Calu3 (cell line): ENCODE measurements around the gene PLD3. TPM values are rescaled to one million over a fixed set of nuclear protein-coding genes. Genes with fewer than 3 reads are reported as not detected.
A peak's percentile ranks its signal among the peaks of the same experiment; 100 is the strongest.

ENCODE experiments used
- Bru-seq: library from RNA; stranded (reverse); fragments of 400-500 nt; gene quantifications from one replicate; lab custom pipeline; 2021; lab: Mats Ljungman, UMichigan
- BruChase-seq, 2 experiments: library from RNA; stranded (reverse); fragments of 400-500 nt; gene quantifications; one replicate each; lab custom pipeline; 2021; lab: Mats Ljungman, UMichigan
- BruUV-seq: library from RNA; stranded (reverse); fragments of 400-500 nt; replicated peaks from 2 replicates; lab custom pipeline; 2021; lab: Mats Ljungman, UMichigan
- CTCF ChIA-PET: fragments of 300-600 bp; sonication (Branson Sonifier 250); formaldehyde crosslinking; loops from one replicate; lab custom pipeline; 2022; ENCODE audit warnings: antibody characterized with exemption; lab: Charles Lee
- DNase-seq: peaks from one replicate; pipeline ENCODE4 v3.0.0; 2022
- H3K27ac Mint-ChIP-seq: one replicate; pipeline ENCODE4 v1.8.0; 2022; ENCODE audit warnings: mixed read lengths; ENCODE audit not compliant: unreplicated experiment
- H3K27me3 Mint-ChIP-seq: one replicate; pipeline ENCODE4 v1.8.0; 2022; ENCODE audit warnings: mixed read lengths; ENCODE audit not compliant: unreplicated experiment
- H3K36me3 Mint-ChIP-seq: one replicate; pipeline ENCODE4 v1.8.0; 2022; ENCODE audit warnings: mild to moderate bottlenecking, moderate library complexity, mixed read lengths; ENCODE audit not compliant: insufficient read depth, unreplicated experiment
- H3K4me1 Mint-ChIP-seq: one replicate; pipeline ENCODE4 v1.8.0; 2022; ENCODE audit warnings: mild to moderate bottlenecking, low read depth, mixed read lengths; ENCODE audit not compliant: unreplicated experiment
- H3K4me3 Mint-ChIP-seq: one replicate; pipeline ENCODE4 v1.8.0; 2022; ENCODE audit warnings: mild to moderate bottlenecking, low read depth, moderate library complexity, mixed read lengths; ENCODE audit not compliant: unreplicated experiment
- H3K9me3 Mint-ChIP-seq: one replicate; pipeline ENCODE4 v1.8.0; 2022; ENCODE audit warnings: low read depth, mixed read lengths; ENCODE audit not compliant: unreplicated experiment
- intact Hi-C: fragments of 100-400 bp; cut with micrococcal nuclease; formaldehyde crosslinking; loops from one replicate; pipeline ENCODE4 v1.10.0; 2022; ENCODE audit not compliant: unreplicated experiment
- long read RNA-seq: library from polyadenylated mRNA; stranded (forward); transcript quantifications from one replicate; pipeline ENCODE4 v2.0.0, GENCODE V29; 2022
- total RNA-seq: library from RNA; stranded (reverse); gene quantifications from 2 replicates; pipeline ENCODE4 v1.2.3, GENCODE V29; 2022
- TF ChIP-seq, protein P1 (sequence below): fragments of 200-600 bp; IDR thresholded peaks from one replicate; pipeline ENCODE4 v1.8.0; 2022; ENCODE audit warnings: antibody characterized with exemption; ENCODE audit not compliant: unreplicated experiment

PLD3 gene, protein sequence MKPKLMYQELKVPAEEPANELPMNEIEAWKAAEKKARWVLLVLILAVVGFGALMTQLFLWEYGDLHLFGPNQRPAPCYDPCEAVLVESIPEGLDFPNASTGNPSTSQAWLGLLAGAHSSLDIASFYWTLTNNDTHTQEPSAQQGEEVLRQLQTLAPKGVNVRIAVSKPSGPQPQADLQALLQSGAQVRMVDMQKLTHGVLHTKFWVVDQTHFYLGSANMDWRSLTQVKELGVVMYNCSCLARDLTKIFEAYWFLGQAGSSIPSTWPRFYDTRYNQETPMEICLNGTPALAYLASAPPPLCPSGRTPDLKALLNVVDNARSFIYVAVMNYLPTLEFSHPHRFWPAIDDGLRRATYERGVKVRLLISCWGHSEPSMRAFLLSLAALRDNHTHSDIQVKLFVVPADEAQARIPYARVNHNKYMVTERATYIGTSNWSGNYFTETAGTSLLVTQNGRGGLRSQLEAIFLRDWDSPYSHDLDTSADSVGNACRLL
- total RNA-seq (184 and 192 TPM in 2 replicates), Bru-seq, nascent RNA (percentile 63 among the genes with signal in this experiment), BruChase-seq, experiment 1, labeled RNA remaining after a 6-hour chase (percentile 85 among the genes with signal in this experiment), BruChase-seq, experiment 2, labeled RNA remaining after a 2-hour chase (percentile 88 among the genes with signal in this experiment)
- long read RNA-seq, transcript PLD3-201 (13 exons, 1,906 nt), result minor isoform, 5 of 299 reads
- long read RNA-seq, transcript PLD3-207 (13 exons, 2,140 nt), result major isoform, 32 of 299 reads
- long read RNA-seq, transcript PLD3-213 (3 exons, 750 nt), result minor isoform, 9 of 299 reads
- long read RNA-seq, partial matches to known transcripts, result 77 of 299 reads
- long read RNA-seq, other reads (novel, unspliced or antisense), result 173 of 299 reads

DNA sequence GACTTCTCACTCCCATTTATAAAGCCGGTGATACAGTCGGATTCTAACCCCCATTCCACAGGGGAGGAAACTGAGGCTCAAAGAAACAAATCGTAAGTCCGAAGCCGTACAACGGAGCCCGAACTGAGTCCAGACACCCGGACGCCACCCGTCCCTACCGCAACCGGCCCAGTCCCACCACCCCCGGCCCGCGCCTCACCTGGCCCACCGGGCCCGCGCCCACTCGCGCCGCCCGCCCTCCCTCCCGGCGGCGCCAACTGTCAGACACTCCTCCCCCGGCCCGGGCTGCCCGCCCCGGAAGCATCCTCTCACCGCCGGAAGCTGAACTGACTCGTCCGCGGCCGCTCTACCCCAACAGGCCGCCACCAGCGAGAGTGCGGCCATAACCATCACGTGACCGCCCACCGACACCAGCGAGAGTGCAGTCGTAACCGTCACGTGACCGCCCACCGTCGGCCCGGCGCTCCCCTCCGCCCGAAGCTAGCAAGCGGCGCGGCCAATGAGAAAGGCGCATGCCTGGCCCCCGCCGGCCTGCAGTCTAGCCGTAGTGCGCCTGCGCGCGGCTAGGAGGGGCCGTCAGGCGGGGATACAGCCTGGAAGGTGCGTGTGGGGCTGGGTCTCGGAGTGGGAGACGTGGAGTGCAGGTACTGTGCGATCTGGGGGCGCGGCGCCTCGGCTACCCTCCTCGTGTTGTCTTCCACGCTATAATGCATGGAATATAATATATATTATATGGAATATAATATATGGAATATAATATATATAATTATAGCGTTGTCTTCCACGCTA, at the start of gene PLD3, which contains the start of gene C19orf47:
Gene PLD3, plus strand, starts transcription at position 571 of the 789 bp plus-strand sequence. CDS start 17,789 bp downstream, outside the sequence.
Gene C19orf47, minus strand, starts transcription at position 273 of the 789 bp plus-strand sequence. CDS start 6,540 bp downstream, outside the sequence.
- Mint-ChIP-seq H3K4me3 (peak within 1 kb of the TSS; percentile 89), H3K27ac (peak within 1 kb of the TSS; percentile 85), H3K9me3 (no peaks in the 10 kb centered on the region), H3K4me1 (no peaks in the 10 kb centered on the region), H3K27me3 (no peaks in the 10 kb centered on the region), H3K36me3 (peaks cover 30% of the 10 kb centered on the region)
- intact Hi-C loops, result no loop called here
- CTCF ChIA-PET, result interaction anchor here (0.6 to 1.0 kb wide), 6 partner anchors 23 to 1687 kb away, joined by 3 to 6 read pairs (median 4); partner anchors contain the start of gene ACTMAP
- TF ChIP-seq, protein P1, sequence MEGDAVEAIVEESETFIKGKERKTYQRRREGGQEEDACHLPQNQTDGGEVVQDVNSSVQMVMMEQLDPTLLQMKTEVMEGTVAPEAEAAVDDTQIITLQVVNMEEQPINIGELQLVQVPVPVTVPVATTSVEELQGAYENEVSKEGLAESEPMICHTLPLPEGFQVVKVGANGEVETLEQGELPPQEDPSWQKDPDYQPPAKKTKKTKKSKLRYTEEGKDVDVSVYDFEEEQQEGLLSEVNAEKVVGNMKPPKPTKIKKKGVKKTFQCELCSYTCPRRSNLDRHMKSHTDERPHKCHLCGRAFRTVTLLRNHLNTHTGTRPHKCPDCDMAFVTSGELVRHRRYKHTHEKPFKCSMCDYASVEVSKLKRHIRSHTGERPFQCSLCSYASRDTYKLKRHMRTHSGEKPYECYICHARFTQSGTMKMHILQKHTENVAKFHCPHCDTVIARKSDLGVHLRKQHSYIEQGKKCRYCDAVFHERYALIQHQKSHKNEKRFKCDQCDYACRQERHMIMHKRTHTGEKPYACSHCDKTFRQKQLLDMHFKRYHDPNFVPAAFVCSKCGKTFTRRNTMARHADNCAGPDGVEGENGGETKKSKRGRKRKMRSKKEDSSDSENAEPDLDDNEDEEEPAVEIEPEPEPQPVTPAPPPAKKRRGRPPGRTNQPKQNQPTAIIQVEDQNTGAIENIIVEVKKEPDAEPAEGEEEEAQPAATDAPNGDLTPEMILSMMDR, result no peak
- peak; percentile 100 for DNase-seq
- no TSS peak for BruUV-seq

DNA sequence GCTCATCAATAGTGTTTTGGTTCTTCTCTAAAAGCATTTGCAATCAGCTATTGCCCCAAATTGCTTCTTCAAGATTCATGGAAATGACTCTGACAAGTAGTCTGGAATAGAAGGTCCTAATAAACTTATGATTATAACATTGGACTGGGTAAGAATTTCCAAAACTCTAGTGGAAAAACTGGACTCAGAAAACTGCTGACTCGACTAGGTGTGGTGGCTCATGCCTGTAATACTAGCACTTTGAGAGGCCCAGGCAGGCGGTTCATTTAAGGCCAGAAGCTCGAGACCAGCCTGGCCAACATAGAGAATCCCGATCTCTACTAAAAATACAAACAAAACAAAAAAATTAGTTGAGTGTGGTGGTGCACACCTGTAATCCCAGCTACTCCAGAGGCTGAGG, 47.8 kb upstream of the PLD3 start:
- CTCF ChIA-PET, result no interaction called here
- no peaks in the 10 kb centered on the region for H3K9me3 Mint-ChIP-seq
- H3K4me3 Mint-ChIP-seq, result no peak overlapping the region
- TF ChIP-seq, protein P1, result no peak
- H3K36me3 Mint-ChIP-seq, result no peaks in the 10 kb centered on the region
- intact Hi-C loops, result loop anchor here (10.0 kb wide), 3 partner anchors 144 to 334 kb away; partner anchors contain the start of gene SERTAD3
- no peaks in the 10 kb centered on the region for H3K4me1 Mint-ChIP-seq
- BruUV-seq, result no TSS peak
- no peaks in the 10 kb centered on the region for H3K27me3 Mint-ChIP-seq
- H3K27ac Mint-ChIP-seq, result no peak overlapping the region
- no peak for DNase-seq

DNA sequence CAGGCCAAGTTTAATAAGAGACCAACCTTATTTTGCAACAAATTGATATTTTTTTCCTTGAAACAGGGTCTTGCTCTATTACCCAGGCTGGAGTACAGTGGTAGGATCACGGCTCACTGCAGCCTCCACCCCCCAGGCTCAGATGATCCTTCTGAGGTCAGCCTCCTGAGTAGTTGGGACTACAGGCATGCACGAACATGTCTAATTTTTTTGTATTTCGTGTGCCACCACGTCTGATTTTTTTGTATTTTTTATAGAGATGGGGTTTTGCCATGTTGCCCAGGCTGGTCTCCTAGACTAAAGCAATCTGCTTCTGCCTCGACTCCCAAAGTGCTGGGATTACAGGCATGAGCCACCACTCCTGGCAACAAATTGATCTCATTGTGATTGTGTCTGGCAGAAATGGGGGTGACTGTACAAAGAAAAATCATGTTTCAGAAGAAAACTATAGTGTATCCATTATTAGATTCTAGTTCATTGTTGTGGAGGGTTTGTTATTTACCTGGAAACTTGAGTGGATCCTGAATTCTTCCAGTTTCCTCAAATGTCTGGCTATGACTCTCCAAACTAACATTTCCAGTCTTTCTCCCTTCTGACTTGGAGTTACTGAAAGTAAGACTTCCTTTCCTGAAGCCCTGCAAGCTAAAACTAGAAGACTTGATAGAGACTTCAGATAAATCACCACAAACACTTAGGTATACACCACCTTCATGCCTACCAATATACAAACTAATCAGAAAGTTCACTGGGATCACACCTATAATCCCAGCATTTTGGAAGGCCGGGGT, 46.1 kb upstream of the PLD3 start:
- no TSS peak for BruUV-seq
- Mint-ChIP-seq H3K36me3 (no peaks in the 10 kb centered on the region), H3K4me1 (no peaks in the 10 kb centered on the region), H3K27me3 (no peaks in the 10 kb centered on the region), H3K27ac (no peak overlapping the region), H3K4me3 (no peak overlapping the region), H3K9me3 (no peaks in the 10 kb centered on the region)
- no peak for DNase-seq
- TF ChIP-seq, protein P1, result no peak
- CTCF ChIA-PET, result no interaction called here
- intact Hi-C loops, result loop anchor here (10.0 kb wide), 3 partner anchors 142 to 332 kb away; partner anchors contain the start of gene SERTAD3
